Occipital lobe (tissue), 2 donors: ENCODE data around the gene MTREX. TPM values are rescaled to one million over a fixed set of nuclear protein-coding genes. Genes with fewer than 3 reads are reported as not detected.

Source experiments
- DNase-seq: peaks from one replicate; lab custom pipeline; 2025; lab: John Stamatoyannopoulos, UW
- total RNA-seq: library from RNA; depleted of rRNA; stranded (reverse); fragments of >200 nt; gene quantifications from one replicate; pipeline ENCODE4 v1.2.3, GENCODE V29; 2014

MTREX gene
- total RNA-seq, 1 donor from 2014 or later: 118 TPM

DNA sequence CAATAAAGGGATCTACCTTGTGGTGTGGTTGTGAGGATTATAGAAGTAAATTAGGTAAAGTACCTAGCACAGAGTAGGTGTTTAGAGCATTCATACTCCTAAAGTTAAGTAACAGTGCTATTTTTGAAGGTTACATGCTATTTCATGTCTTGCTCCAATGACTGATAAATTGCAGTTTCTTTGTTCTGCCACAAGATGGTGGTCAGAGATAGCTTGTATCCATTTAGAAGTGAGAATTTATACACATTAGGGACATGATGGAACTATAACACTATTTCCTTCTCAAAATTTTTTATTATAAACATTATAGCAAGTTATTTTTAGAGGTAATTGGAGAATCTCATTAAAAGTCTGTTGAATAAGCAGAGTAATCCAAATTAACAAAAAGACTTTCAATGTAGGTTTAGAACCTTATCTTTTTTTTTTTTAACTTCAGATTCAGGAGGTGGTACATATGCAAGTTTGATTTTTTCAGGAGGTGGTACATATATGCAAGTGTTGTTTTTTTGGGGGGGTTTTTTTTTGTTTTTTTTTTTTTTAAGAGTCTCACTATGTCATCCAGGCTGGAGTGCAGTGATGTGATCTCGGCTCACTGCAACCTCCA, 17.1 kb downstream of the MTREX start:
- DNase-seq: no peak

DNA sequence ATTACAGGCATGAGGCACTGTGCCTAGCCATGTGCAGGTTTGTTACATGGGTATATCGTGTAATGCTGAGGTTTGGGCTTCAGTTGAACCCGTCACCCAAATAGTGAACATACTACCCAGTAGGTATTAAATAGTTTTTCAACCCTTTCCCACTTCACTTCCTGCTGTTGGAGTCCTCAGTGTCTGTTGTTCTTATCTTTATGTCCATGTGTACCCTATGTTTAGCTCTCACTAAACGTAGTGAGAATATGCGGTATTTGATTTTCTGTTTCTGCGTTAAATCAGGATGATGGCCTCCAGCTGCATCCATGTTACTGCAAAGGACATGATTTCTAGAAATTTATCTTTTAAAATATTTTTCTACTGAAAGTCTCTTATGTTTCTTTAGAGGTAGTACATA, 17.8 kb downstream of the MTREX start:
- DNase-seq: no peak

GRCh38 chr5:55327281-55327680, 19.5 kb downstream of the MTREX start:
- DNase-seq: no peak

DNA sequence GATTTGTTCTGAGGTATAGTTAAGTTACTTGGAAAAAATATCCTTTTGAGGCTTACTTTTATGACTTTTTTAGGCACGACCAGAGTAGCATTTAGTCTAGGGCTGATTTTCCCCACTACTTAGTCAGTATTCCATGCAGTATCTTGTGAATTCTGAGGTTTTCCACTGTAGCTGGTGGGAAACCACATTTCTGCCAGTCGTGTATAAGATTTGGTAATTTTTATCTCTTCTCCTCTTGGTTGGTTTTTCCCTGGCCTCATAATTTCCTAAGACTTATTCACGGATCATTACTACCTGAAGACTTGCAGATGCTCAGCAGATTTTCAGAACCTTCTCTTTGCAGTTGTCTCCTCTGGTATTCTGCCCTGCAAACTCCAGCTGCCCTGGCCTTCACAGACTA, 23.5 kb downstream of the MTREX start:
- no peak for DNase-seq

- DNase-seq: no peak
These were observed 25.2 kb downstream of the MTREX start for GRCh38 chr5:55333017-55333416.

- DNase-seq: no peak
These were observed 26.0 kb downstream of the MTREX start for GRCh38 chr5:55333811-55334210.

DNA sequence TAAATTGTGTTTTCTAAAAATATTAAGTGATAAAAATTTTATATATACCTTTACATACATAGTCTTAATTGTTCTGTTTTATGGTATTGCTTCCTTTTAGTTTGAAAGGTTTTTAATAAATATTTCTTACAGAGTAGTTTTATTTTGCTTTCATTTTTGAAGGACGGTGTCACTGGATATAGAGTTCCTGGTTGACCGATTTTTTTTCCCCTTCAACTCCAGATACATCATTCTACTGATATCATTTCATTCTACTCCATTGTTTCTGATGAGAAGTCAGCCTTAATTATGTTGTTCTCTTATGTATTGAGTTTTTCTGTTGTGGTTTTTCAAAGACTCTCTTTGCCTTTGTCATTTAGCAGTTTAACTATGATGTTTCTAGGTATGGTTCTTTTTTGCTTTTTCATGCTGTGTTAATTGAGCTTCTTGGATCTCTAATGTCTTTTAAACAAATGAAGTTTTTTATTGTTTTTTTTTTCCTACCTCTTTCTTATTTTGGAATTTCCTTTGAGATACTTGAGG, 30.4 kb downstream of the MTREX start:
- DNase-seq: no peak

GRCh38 chr5:55338810-55339243, 31.0 kb downstream of the MTREX start:
- DNase-seq: no peak

GRCh38 chr5:55343107-55343506, 35.3 kb downstream of the MTREX start:
- DNase-seq: no peak

- no peak for DNase-seq
These were observed 35.8 kb downstream of the MTREX start for GRCh38 chr5:55343609-55344008.

- DNase-seq: peak; percentile 9
These were observed 36.7 kb downstream of the MTREX start for GRCh38 chr5:55344392-55344992.

DNA sequence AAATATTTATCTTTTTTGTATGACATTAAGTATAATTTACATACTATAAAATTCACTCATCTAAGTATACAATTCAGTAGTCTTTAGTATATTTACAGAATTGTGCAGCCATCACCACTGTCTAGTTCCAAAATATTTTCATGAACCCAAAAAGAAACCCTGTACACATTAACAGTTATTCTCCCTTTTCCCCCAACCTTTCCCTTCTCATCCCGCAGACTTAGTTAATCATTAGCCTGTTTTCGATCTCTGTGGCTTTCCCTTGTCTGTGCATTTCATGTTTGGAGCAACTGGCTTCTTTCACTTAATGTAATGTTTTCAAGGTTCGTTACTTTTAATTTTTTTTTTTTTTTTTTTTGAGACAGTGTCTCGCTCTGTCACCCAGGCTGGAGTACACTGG, 37.5 kb downstream of the MTREX start:
- DNase-seq: no peak

GRCh38 chr5:55347786-55348185, 40.0 kb downstream of the MTREX start:
- DNase-seq: no peak

- DNase-seq: no peak
These were observed 43.0 kb downstream of the MTREX start for GRCh38 chr5:55350754-55351153.

GRCh38 chr5:55356896-55357295, 49.1 kb downstream of the MTREX start:
- no peak for DNase-seq

DNA sequence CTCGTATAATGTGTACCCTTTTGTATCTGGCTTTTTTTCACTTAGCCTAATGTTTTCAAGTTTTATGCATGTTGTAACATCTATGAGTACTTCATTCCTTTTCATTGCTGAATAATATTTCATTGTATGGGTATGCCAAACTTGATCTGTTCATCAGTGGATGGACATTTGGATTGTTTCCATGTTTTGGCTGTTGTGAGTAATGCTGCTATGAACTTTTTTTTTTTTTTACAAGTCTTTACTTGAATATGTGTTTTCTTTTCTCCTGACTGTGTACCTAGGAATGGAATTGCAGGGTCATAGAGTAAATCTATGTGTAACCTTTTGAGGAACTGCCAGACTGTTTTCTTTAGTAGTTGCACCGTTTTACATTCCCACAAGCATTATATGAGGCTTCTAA, 52.4 kb downstream of the MTREX start:
- DNase-seq: no peak

- DNase-seq: no peak
These were observed 56.1 kb downstream of the MTREX start for GRCh38 chr5:55363856-55364255.

- no peak for DNase-seq
These were observed 56.8 kb downstream of the MTREX start for GRCh38 chr5:55364537-55365055.

- no peak for DNase-seq
These were observed 62.6 kb downstream of the MTREX start for GRCh38 chr5:55370291-55370925.

DNA sequence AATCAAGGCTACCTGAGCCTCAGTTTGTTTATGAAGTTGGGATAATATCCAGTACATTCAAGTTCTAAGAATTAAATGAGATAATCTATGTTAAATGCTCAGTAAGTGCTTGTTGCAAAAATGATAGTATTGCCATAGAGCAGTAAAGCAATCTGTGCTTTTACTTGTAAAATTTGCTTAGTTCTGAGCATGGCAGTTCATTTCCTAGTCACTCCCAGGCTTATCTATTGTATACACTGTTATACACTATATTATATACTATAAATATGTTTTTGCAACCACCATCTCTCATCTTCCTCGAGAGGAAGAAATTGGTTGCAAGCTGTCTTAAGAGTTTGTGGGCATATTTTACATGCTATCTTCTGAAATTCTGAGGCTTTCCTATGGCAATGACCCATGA, 63.4 kb downstream of the MTREX start:
- DNase-seq: no peak

GRCh38 chr5:55372130-55372925, 64.5 kb downstream of the MTREX start:
- no peak for DNase-seq

DNA sequence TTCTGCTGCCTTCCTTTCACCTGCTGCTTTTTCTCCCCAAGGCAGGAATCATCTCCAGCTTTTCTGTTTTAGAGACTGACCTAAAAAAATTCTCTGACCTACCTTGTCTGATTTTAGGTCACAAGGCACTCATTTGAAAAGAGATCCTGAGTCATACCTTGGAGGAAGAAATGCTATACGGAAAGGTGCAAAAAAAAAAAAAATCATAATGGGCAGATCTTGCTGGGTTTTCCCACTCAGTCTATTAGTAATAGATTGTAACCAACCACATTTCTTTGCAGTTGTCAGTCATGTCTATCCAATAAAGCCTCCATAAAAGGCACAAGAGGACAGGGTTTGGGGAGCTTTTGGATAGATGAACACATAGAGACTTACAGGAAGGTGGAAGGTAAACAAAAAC, 70.0 kb downstream of the MTREX start:
- DNase-seq: no peak
